ENCODE data around the gene RGS12.

The RGS12 gene

DNA sequence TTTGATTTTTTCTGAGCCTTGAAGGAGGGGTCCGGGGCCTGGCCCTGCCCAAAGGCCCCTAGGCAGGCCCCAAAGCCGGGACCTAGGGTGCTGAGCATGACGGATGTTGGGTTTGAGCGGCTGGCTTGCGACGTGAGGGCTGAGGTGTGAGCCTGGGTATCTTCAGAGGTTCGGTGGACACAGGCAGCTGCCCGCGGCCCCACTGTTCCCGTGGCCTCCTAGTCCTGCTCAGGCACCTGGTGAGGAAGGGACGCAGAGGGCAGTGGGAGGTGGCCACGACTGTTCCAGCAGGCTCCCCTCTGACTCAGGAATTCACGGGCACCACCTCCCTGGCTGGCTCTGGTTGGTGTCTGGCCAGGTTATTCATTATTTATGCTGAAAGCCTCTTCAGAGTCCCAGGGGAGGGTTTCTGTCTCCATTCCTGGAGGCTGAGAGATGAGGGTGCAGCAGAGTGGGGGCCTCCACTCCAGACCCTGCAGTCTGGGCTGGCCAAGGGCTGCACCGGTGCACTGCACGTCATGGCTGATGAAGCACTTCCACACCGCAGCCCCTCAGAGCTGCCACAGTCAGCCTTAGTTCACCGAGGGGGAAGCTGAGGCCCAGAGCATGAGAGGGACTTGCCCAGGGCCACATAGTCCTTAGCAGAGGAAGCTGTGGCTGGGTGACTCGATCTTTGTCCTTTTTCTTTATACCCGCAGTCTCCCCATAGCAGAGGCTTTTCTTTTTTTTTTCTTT lies 41.7 kb upstream of the RGS12 start:
- no peak overlapping the region for H3K4me2 ChIP-seq (ENCODE audit: low read length)
- no peak overlapping the region for H3K27ac ChIP-seq (ENCODE audit: low read depth, low read length, poor library complexity, severe bottlenecking)
- no peak overlapping the region for H3K9ac ChIP-seq (ENCODE audit: low read length)
- no peaks in the 10 kb centered on the region for H3F3A ChIP-seq (ENCODE audit: insufficient read depth, low read length)
- no peak overlapping the region for H3K4me3 ChIP-seq (ENCODE audit: low read depth, low read length, poor library complexity, severe bottlenecking)
- no peaks in the 10 kb centered on the region for H3K79me2 ChIP-seq (ENCODE audit: insufficient read depth, low read length)
- H3K36me3 ChIP-seq (ENCODE audit: insufficient read depth, low read length): no peaks in the 10 kb centered on the region
- H3K4me1 ChIP-seq (ENCODE audit: insufficient read depth, low read length, severe bottlenecking): no peaks in the 10 kb centered on the region
- TF ChIP-seq EZH2 (IDR thresholded peaks at IDR 0.05; ENCODE audit: borderline replicate concordance, low read length): no peak
- TF ChIP-seq, protein P1, sequence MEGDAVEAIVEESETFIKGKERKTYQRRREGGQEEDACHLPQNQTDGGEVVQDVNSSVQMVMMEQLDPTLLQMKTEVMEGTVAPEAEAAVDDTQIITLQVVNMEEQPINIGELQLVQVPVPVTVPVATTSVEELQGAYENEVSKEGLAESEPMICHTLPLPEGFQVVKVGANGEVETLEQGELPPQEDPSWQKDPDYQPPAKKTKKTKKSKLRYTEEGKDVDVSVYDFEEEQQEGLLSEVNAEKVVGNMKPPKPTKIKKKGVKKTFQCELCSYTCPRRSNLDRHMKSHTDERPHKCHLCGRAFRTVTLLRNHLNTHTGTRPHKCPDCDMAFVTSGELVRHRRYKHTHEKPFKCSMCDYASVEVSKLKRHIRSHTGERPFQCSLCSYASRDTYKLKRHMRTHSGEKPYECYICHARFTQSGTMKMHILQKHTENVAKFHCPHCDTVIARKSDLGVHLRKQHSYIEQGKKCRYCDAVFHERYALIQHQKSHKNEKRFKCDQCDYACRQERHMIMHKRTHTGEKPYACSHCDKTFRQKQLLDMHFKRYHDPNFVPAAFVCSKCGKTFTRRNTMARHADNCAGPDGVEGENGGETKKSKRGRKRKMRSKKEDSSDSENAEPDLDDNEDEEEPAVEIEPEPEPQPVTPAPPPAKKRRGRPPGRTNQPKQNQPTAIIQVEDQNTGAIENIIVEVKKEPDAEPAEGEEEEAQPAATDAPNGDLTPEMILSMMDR (IDR thresholded peaks at IDR 0.05; ENCODE audit: low read length): no peak
- H3K9me2 ChIP-seq (ENCODE audit: low read depth, low read length): no peaks in the 10 kb centered on the region
- no peaks in the 10 kb centered on the region for H4K20me1 ChIP-seq (ENCODE audit: insufficient read depth, low read length)
- H3K27me3 ChIP-seq (ENCODE audit: insufficient read depth, low read length): no peaks in the 10 kb centered on the region
- H3K9me3 ChIP-seq (ENCODE audit: low read length): no peaks in the 10 kb centered on the region
- H2AFZ ChIP-seq (ENCODE audit: low read length): no peak overlapping the region

DNA sequence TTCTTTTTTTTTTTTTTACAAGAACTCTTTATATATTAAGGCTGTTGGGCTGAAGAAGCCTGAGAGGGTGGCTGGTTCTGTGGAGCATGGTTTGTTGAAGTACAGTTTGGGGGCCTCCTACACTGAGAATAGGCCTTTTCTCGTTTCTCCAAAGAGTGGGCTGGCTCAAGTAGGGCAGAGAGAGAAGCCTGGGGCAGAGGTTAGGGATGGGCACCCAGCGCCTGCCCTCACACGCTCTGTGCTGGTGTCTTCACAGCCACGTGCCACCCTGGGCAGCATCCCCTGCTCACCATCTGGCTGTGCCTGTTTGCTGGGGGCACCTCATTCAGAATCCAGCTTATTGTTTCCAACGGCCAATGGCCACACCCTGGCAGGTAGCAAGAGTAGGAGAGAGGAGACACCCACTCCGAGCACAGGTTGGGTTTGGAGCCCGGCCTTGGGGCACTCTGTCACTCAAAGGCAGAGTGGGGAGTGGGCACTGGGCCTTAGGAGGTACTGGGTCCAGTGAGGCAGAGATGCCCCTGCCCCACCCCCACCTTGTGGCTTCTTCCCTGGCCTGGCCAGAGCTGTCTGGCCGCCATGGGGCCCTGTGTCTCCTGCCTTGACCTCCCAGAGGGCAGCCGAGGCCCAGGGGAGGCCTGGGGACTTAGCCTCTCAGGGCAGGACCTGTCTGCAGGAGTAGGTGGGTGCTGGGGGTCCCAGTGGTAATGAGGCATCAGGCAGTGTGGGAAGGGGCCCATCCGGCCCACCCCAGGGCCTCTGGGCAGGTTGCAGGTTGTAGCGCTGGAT lies 40.9 kb upstream of the RGS12 start:
- Histone ChIP-seq H3K36me3 (ENCODE audit: insufficient read depth, low read length) (no peaks in the 10 kb centered on the region), H3F3A (ENCODE audit: insufficient read depth, low read length) (no peaks in the 10 kb centered on the region), H3K79me2 (ENCODE audit: insufficient read depth, low read length) (no peaks in the 10 kb centered on the region), H3K9ac (ENCODE audit: low read length) (no peak overlapping the region), H3K4me2 (ENCODE audit: low read length) (no peak overlapping the region), H4K20me1 (ENCODE audit: insufficient read depth, low read length) (no peaks in the 10 kb centered on the region), H2AFZ (ENCODE audit: low read length) (no peak overlapping the region), H3K27me3 (ENCODE audit: insufficient read depth, low read length) (no peaks in the 10 kb centered on the region), H3K9me2 (ENCODE audit: low read depth, low read length) (no peaks in the 10 kb centered on the region), H3K4me3 (ENCODE audit: low read depth, low read length, poor library complexity, severe bottlenecking) (no peak overlapping the region), H3K27ac (ENCODE audit: low read depth, low read length, poor library complexity, severe bottlenecking) (no peak overlapping the region), H3K9me3 (ENCODE audit: low read length) (no peaks in the 10 kb centered on the region), H3K4me1 (ENCODE audit: insufficient read depth, low read length, severe bottlenecking) (no peaks in the 10 kb centered on the region)
- TF ChIP-seq, protein P1 (IDR thresholded peaks at IDR 0.05; ENCODE audit: low read length): no peak
- no peak for TF ChIP-seq EZH2 (IDR thresholded peaks at IDR 0.05; ENCODE audit: borderline replicate concordance, low read length)

DNA sequence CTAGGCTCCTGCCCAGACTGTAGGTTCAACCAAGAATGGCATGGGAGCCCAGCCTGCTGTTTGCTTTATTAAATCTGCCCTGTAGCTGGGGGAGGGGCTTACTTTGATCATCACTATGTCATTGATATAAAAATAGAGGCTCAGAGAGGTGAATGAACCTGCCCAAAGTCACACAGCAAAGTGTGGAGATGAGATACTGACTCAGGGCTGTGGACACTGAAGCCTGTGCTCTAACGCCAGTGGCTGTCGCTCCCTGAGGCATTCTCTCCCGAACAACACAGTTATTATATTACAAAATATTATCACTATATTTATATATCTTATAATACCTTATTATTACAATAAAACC lies 40.4 kb upstream of the RGS12 start:
- Histone ChIP-seq H3K27me3 (ENCODE audit: insufficient read depth, low read length) (no peaks in the 10 kb centered on the region), H3K27ac (ENCODE audit: low read depth, low read length, poor library complexity, severe bottlenecking) (no peak overlapping the region), H2AFZ (ENCODE audit: low read length) (no peak overlapping the region), H3K4me1 (ENCODE audit: insufficient read depth, low read length, severe bottlenecking) (no peaks in the 10 kb centered on the region), H3K9me2 (ENCODE audit: low read depth, low read length) (no peaks in the 10 kb centered on the region), H3K4me3 (ENCODE audit: low read depth, low read length, poor library complexity, severe bottlenecking) (no peak overlapping the region), H3K4me2 (ENCODE audit: low read length) (no peak overlapping the region), H3K9me3 (ENCODE audit: low read length) (no peaks in the 10 kb centered on the region), H3K9ac (ENCODE audit: low read length) (no peak overlapping the region), H3K79me2 (ENCODE audit: insufficient read depth, low read length) (no peaks in the 10 kb centered on the region), H3K36me3 (ENCODE audit: insufficient read depth, low read length) (no peaks in the 10 kb centered on the region), H3F3A (ENCODE audit: insufficient read depth, low read length) (no peaks in the 10 kb centered on the region), H4K20me1 (ENCODE audit: insufficient read depth, low read length) (no peaks in the 10 kb centered on the region)
- TF ChIP-seq, protein P1 (IDR thresholded peaks at IDR 0.05; ENCODE audit: low read length): no peak

All from OCI-LY1 (cell line).